GM12878 (cell line): ENCODE measurements around the gene SCN4A. TPM values are rescaled to one million over a fixed set of nuclear protein-coding genes. Genes with fewer than 3 reads are reported as not detected.

ENCODE experiments used
- ATAC-seq: fragments of 200-7000 bp; cut with Tn5 transposase; 3 replicates; pipeline ENCODE4 v1.9.1; 2020; ENCODE audit warnings: mild to moderate bottlenecking, moderate library complexity
- BruUV-seq: library from RNA; stranded (reverse); fragments of 400-500 nt; replicated peaks from 2 replicates; lab custom pipeline; 2021; lab: Mats Ljungman, UMichigan
- CTCF ChIA-PET: fragments of 300-600 bp; sonication (Branson Sonifier 250); formaldehyde crosslinking; extraction: SDS; loops from one replicate; lab custom pipeline; 2021; ENCODE audit warnings: inconsistent platforms; lab: Yijun Ruan, JAX
- POLR2A ChIA-PET: fragments of 350-600 bp; formaldehyde crosslinking; extraction: SDS; loops from one replicate; lab custom pipeline; 2021; ENCODE audit warnings: inconsistent platforms; lab: Charles Lee
- RAD21 ChIA-PET: fragments of 300-600 bp; sonication (Branson Sonifier 250); formaldehyde crosslinking; loops from one replicate; lab custom pipeline; 2023; ENCODE audit warnings: antibody characterized with exemption; ENCODE audit not compliant: unreplicated experiment; lab: Charles Lee
- SMC1A ChIA-PET: fragments of 300-600 bp; sonication (Branson Sonifier 250); formaldehyde crosslinking; loops from one replicate; lab custom pipeline; 2023; ENCODE audit not compliant: unreplicated experiment, uncharacterized antibody; lab: Charles Lee
- DNase-seq: peaks from one replicate; pipeline ENCODE4 v3.0.0-alpha.2; 2011; ENCODE audit warnings: low read depth, low spot score
- FAIRE-seq: peaks from 3 replicates; lab custom pipeline; 2011; peaks lifted over from hg19 to GRCh38; lab: Jason Lieb, UNC
- H2AFZ ChIP-seq: 2 replicates; pipeline ENCODE4 v1.6.0; 2011; ENCODE audit warnings: low read depth, low read length, control low read depth; ENCODE audit not compliant: control insufficient read depth
- H3K27ac ChIP-seq: 2 replicates; pipeline ENCODE4 v1.5.1; 2011; ENCODE audit warnings: control low read depth; ENCODE audit not compliant: control insufficient read depth, insufficient read depth
- H3K27me3 ChIP-seq, 2 experiments: replicated peaks in 1 of 2; 2 replicates each; pipeline versions ENCODE4 v1.6.0 to v1.6.1; 2011; ENCODE audit warnings: low read length in 1 of 2; ENCODE audit not compliant: control insufficient read depth in 2 of 2, insufficient read depth in 2 of 2
- H3K36me3 ChIP-seq, 2 experiments: 2 replicates each; pipeline ENCODE4 v1.5.1; 2011; ENCODE audit warnings: low read length in 1 of 2; ENCODE audit not compliant: control insufficient read depth in 2 of 2, insufficient read depth in 2 of 2
- H3K4me1 ChIP-seq: 2 replicates; pipeline ENCODE4 v1.6.1; 2011; ENCODE audit warnings: mild to moderate bottlenecking, low read length, moderate library complexity, mixed read lengths; ENCODE audit not compliant: control insufficient read depth, insufficient read depth
- H3K4me2 ChIP-seq: 2 replicates; pipeline ENCODE4 v1.6.0; 2011; ENCODE audit warnings: control low read depth; ENCODE audit not compliant: control insufficient read depth, insufficient read depth
- H3K4me3 ChIP-seq: fragments of 200-600 bp; sonication (generic); 2 replicates; pipeline ENCODE4 v1.5.1; 2016
- H3K79me2 ChIP-seq: 2 replicates; pipeline ENCODE4 v1.6.0; 2011; ENCODE audit warnings: low read length; ENCODE audit not compliant: control insufficient read depth, insufficient read depth
- H3K9ac ChIP-seq: 2 replicates; pipeline ENCODE4 v1.8.0; 2011; ENCODE audit warnings: low read length, control low read depth, mixed read lengths; ENCODE audit not compliant: control insufficient read depth, insufficient read depth
- H3K9me3 ChIP-seq: replicated peaks from 3 replicates; pipeline ENCODE4 v1.5.1; 2011; ENCODE audit warnings: mild to moderate bottlenecking, low read length; ENCODE audit not compliant: control insufficient read depth, insufficient read depth
- H4K20me1 ChIP-seq: 2 replicates; pipeline ENCODE4 v1.6.0; 2011; ENCODE audit not compliant: control insufficient read depth, insufficient read depth
- BMI1 ChIP-seq: fragments of 450-650 bp; IDR thresholded peaks from 2 replicates; pipeline ENCODE4 v1.6.1; 2016; ENCODE audit warnings: mild to moderate bottlenecking, moderate library complexity, borderline replicate concordance
- FOXM1 ChIP-seq: IDR thresholded peaks from 2 replicates; pipeline ENCODE4 v1.6.1; 2012; ENCODE audit warnings: low read depth, mild to moderate bottlenecking, inconsistent platforms, low read length, moderate library complexity
- MTA3 ChIP-seq: IDR thresholded peaks from 2 replicates; pipeline ENCODE4 v1.6.1; 2012; ENCODE audit warnings: low read length, inconsistent platforms, borderline replicate concordance
- MYB ChIP-seq: fragments of 150-350 bp; IDR thresholded peaks from 2 replicates; pipeline ENCODE4 v1.6.1; 2014; ENCODE audit warnings: mild to moderate bottlenecking, low read depth, low read length, borderline replicate concordance
- POU2F2 ChIP-seq: IDR thresholded peaks from 3 replicates; pipeline ENCODE4 v1.6.1; 2011; ENCODE audit warnings: low read depth, mild to moderate bottlenecking, low read length, borderline replicate concordance
- RAD21 ChIP-seq: IDR thresholded peaks from 2 replicates; pipeline ENCODE4 v1.6.1; 2011; ENCODE audit warnings: mild to moderate bottlenecking, low read depth, low read length, moderate library complexity; ENCODE audit not compliant: insufficient read depth
- SKIL ChIP-seq: fragments of 450-650 bp; IDR thresholded peaks from 2 replicates; pipeline ENCODE4 v1.6.1; 2017; ENCODE audit warnings: mild to moderate bottlenecking, low read depth, inconsistent platforms; ENCODE audit not compliant: poor library complexity, severe bottlenecking
- SMC3 ChIP-seq: IDR thresholded peaks from 2 replicates; pipeline ENCODE4 v1.6.1; 2011; ENCODE audit warnings: low read length, improper control_type of control experiment, borderline replicate concordance
- TCF7 ChIP-seq: IDR thresholded peaks from 2 replicates; pipeline ENCODE4 v1.6.1; 2014; ENCODE audit warnings: antibody characterized with exemption, borderline replicate concordance
- ZBTB4 ChIP-seq: fragments of 450-650 bp; formaldehyde crosslinking; IDR thresholded peaks from 2 replicates; pipeline ENCODE4 v1.4.0; 2022; ENCODE audit warnings: mild to moderate bottlenecking, moderate library complexity
- ZNF592 ChIP-seq: fragments of 450-650 bp; IDR thresholded peaks from 2 replicates; pipeline ENCODE4 v1.6.1; 2017; ENCODE audit warnings: mild to moderate bottlenecking, moderate library complexity
- WGBS: methylation state at CpG from one replicate; pipeline ENCODE4 v1.1.6; 2016; ENCODE audit warnings: low lambda C conversion rate; ENCODE audit not compliant: insufficient replicate concordance, insufficient coverage; ENCODE audit errors: missing lambda C conversion rate; 5-methylcytosine and 5-hydroxymethylcytosine counted together
- in situ Hi-C: fragments of 300-500 bp; cut with MboI; formaldehyde crosslinking; loops from 9 replicates; pipeline ENCODE4 v1.14.3; 2018; ENCODE audit warnings: mixed read lengths
- intact Hi-C: fragments of 100-400 bp; cut with micrococcal nuclease; formaldehyde crosslinking; loops from one replicate; pipeline ENCODE4 v1.14.2; 2022; ENCODE audit not compliant: unreplicated experiment
- polyA plus RNA-seq, 11 experiments: library from polyadenylated mRNA; depleted of rRNA in 4 of 11; unstranded in 6 of 11; stranded (reverse) in 5 of 11; fragments of >200 nt; fragmentation: Nextera tagmentation in 4 of 11; fragmentation: Illumina TruSeq in 1 of 11; extraction: Ambion mirVana in 4 of 11; extraction: Trizol in 1 of 11; gene quantifications; 1 replicate in 1 of 11; 2 replicates in 10 of 11; pipeline versions ENCODE4 v1.2.1 to v1.2.3, GENCODE V29; 2011 to 2016; ENCODE audit warnings: inconsistent platforms in 2 of 11, missing spikeins in 2 of 11, low read depth in 1 of 11
- total RNA-seq, 4 experiments: library from RNA; depleted of rRNA in 3 of 4; stranded (reverse); fragments of >200 nt in 3 of 4; fragmentation: Illumina TruSeq in 1 of 4; extraction: Trizol in 1 of 4; gene quantifications; 2 replicates each; pipeline versions ENCODE4 v1.2.1 to v1.2.3, GENCODE V29; 2013 to 2021

Gene SCN4A
- total and polyA plus RNA-seq, 10 of the 15 experiments (the other 5 are each of a cell fraction or from before 2014, with no cell fraction given), result under 0.01 to 0.15 (median 0.07) TPM; not detected in 4

- no peaks in the 10 kb centered on the region; the same call in none of the 2 replicates for H3K79me2 ChIP-seq
- 77% methylated on average over 18 of the region's 19 CpGs for WGBS
- H3K4me3 ChIP-seq, result no peak overlapping the region
- H3K27ac ChIP-seq, result no peak overlapping the region
- BruUV-seq, result no TSS peak
- POLR2A ChIA-PET, result no interaction called here
- H2AFZ ChIP-seq, result no peak overlapping the region
- CTCF ChIA-PET, result interaction anchor here (1.2 kb wide), 1 partner anchor 11 kb away, joined by 5 read pairs; no protein-coding TSS in a partner anchor
- H3K36me3 ChIP-seq, result peaks cover 8 to 22% of the 10 kb centered on the region in 2 experiments; a peak in 3 of 4 replicates
- no peaks in the 10 kb centered on the region; the same call in 2 of the 3 replicates for H3K9me3 ChIP-seq
- intact Hi-C loops, result no loop called here
- no peaks in the 10 kb centered on the region for H3K4me1 ChIP-seq
- no peaks in the 10 kb centered on the region for H4K20me1 ChIP-seq
- SMC1A ChIA-PET, result interaction anchor here (1.1 kb wide), 1 partner anchor 11 kb away, joined by 4 read pairs; no protein-coding TSS in a partner anchor
- no peak overlapping the region for H3K4me2 ChIP-seq
- ATAC-seq (no peak), FAIRE-seq (no peak), DNase-seq (no peak)
- in situ Hi-C loops, result no loop called here
- H3K9ac ChIP-seq, result no peak overlapping the region
- H3K27me3 ChIP-seq, result no peaks in the 10 kb centered on the region
- RAD21 ChIA-PET, result no interaction called here
- TF ChIP-seq ZBTB4, result no peak
- TF ChIP-seq ZNF592, result no peak
- no peak for TF ChIP-seq BMI1
- TF ChIP-seq TCF7, result no peak
- no peak for TF ChIP-seq MTA3
- no peak for TF ChIP-seq SKIL
- TF ChIP-seq FOXM1, result no peak
- no peak for TF ChIP-seq SMC3
- TF ChIP-seq MYB, result no peak
- no peak for TF ChIP-seq RAD21
- TF ChIP-seq POU2F2, result no peak
Measured at GRCh38 chr17:64004903-64005733, 32.4 kb upstream of the SCN4A start.
